Gastrocnemius medialis (tissue), 4 donors: Measurements from ENCODE around the gene PLCB3. TPM values are rescaled to one million over a fixed set of nuclear protein-coding genes. Genes with fewer than 3 reads are reported as not detected.

ENCODE experiments used
- ATAC-seq, 2 donors: fragments of 150-250 bp; one replicate each; pipeline ENCODE4 v1.9.1; 2016
- DNase-seq, 2 donors: peaks; one replicate each; pipeline ENCODE4 v3.0.0-alpha.2; 2019
- H3K27ac ChIP-seq, 4 donors: fragments of 200-600 bp; sonication (generic); 1 replicate in 1 of 4; 2 replicates in 3 of 4; pipeline ENCODE4 v1.5.1; 2016 to 2018; ENCODE audit warnings: mild to moderate bottlenecking in 2 of 4, moderate library complexity in 1 of 4
- H3K27me3 ChIP-seq, 3 donors: fragments of 200-600 bp; sonication (generic) in 2 of 3; 1 replicate in 1 of 3; 2 replicates in 2 of 3; pipeline versions ENCODE4 v1.5.1 to v1.6.0; 2016 to 2019; ENCODE audit warnings: mild to moderate bottlenecking in 1 of 3, moderate library complexity in 1 of 3
- H3K36me3 ChIP-seq, 2 donors: fragments of 200-600 bp; sonication (generic) in 1 of 2; one replicate each; pipeline ENCODE4 v1.5.1; 2017 to 2018
- H3K4me1 ChIP-seq, 2 donors: fragments of 200-600 bp; sonication (generic) in 1 of 2; one replicate each; pipeline ENCODE4 v1.5.1; 2016 to 2017; ENCODE audit warnings: mild to moderate bottlenecking in 2 of 2
- H3K4me3 ChIP-seq, 4 donors: fragments of 200-600 bp; sonication (generic) in 3 of 4; 1 replicate in 1 of 4; 2 replicates in 3 of 4; pipeline ENCODE4 v1.5.1; 2016 to 2019; ENCODE audit warnings: mild to moderate bottlenecking in 2 of 4
- H3K9me3 ChIP-seq, 3 donors: fragments of 200-600 bp; sonication (generic) in 2 of 3; 1 replicate in 1 of 3; 2 replicates in 2 of 3; pipeline ENCODE4 v1.5.1; 2016 to 2019
- POLR2A ChIP-seq, 2 donors: fragments of 450-650 bp; IDR thresholded peaks; one replicate each; pipeline ENCODE4 v1.6.1; 2017; ENCODE audit warnings: antibody characterized with exemption in 2 of 2, mild to moderate bottlenecking in 2 of 2, moderate library complexity in 2 of 2
- in situ Hi-C, 4 donors: fragments of 200-750 bp; cut with MboI; loops; one replicate each; pipeline versions ENCODE4 v1.15.0 to v1.8.0; 2017; ENCODE audit warnings: low sequenced_read_pairs in 4 of 4
- intact Hi-C: fragments of 100-400 bp; cut with DNase I; formaldehyde crosslinking; loops from one replicate; pipeline ENCODE4 v1.15.1; 2023; ENCODE audit warnings: low total_unique reads
- total RNA-seq, 4 donors: library from RNA; depleted of rRNA; stranded (reverse); fragments of >200 nt; gene quantifications; one replicate each; pipeline versions ENCODE4 v1.1.0 to v1.2.3, GENCODE V29; 2016
- TF ChIP-seq, protein P1 (sequence below), 5 experiments: fragments of 450-650 bp in 3 of 5; fragments of 200-600 bp in 2 of 5; sonication (generic) in 2 of 5; IDR thresholded peaks in 4 of 5; conservative IDR thresholded peaks in 1 of 5; 1 replicate in 4 of 5; 2 replicates in 1 of 5; pipeline ENCODE4 v1.5.1; 2016 to 2019; ENCODE audit warnings: antibody characterized with exemption in 5 of 5, mild to moderate bottlenecking in 3 of 5, moderate library complexity in 3 of 5

The PLCB3 gene
- total RNA-seq, 4 donors from 2014 or later: 4.7 to 9.7 (median 6.2) TPM

DNA sequence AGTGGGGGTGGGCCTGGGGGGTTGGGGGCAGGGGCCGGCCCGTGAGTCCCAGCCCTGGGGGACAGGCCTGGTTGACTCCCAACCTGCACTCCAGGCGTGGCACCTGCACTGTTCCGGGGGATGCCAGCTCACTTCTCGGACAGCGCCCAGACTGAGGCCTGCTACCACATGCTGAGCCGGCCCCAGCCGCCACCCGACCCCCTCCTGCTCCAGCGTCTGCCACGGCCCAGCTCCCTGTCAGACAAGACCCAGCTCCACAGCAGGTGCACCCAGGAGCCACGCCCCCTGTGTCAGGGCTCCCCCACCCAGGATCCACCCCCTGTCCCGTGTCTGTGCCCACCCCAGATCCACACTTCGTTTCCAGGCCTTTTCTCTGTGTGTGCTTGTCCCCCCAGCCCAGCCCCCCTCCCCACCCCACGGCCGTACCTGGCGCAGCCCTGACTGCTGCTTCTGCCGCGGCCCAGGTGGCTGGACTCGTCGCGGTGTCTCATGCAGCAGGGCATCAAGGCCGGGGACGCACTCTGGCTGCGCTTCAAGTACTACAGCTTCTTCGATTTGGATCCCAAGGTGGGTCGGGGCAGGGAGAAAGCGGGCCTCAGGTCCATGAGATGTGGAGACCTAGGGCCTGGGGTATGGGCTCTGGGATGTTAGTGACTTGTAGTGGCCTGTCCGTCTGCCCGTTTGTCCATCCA is 40.0 kb upstream of the PLCB3 start:
- ATAC-seq (no peak), DNase-seq (no peak)
- intact Hi-C loops (no loop called here), in situ Hi-C loops (no loop called here)
- peaks cover 0 to 15% of the 10 kb centered on the region in 2 donors for H3K36me3 ChIP-seq
- no peak overlapping the region for H3K27ac ChIP-seq
- H3K4me3 ChIP-seq: no peak overlapping the region
- H3K9me3 ChIP-seq: no peaks in the 10 kb centered on the region
- peaks cover 2 to 7% of the 10 kb centered on the region in 2 donors for H3K4me1 ChIP-seq
- TF ChIP-seq, protein P1, sequence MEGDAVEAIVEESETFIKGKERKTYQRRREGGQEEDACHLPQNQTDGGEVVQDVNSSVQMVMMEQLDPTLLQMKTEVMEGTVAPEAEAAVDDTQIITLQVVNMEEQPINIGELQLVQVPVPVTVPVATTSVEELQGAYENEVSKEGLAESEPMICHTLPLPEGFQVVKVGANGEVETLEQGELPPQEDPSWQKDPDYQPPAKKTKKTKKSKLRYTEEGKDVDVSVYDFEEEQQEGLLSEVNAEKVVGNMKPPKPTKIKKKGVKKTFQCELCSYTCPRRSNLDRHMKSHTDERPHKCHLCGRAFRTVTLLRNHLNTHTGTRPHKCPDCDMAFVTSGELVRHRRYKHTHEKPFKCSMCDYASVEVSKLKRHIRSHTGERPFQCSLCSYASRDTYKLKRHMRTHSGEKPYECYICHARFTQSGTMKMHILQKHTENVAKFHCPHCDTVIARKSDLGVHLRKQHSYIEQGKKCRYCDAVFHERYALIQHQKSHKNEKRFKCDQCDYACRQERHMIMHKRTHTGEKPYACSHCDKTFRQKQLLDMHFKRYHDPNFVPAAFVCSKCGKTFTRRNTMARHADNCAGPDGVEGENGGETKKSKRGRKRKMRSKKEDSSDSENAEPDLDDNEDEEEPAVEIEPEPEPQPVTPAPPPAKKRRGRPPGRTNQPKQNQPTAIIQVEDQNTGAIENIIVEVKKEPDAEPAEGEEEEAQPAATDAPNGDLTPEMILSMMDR (IDR thresholded peaks at IDR 0.05 in 4 of 5, conservative IDR thresholded peaks at IDR 0.05 in 1 of 5): no peak
- TF ChIP-seq POLR2A (IDR thresholded peaks at IDR 0.05): no peak
- H3K27me3 ChIP-seq: no peaks in the 10 kb centered on the region

DNA sequence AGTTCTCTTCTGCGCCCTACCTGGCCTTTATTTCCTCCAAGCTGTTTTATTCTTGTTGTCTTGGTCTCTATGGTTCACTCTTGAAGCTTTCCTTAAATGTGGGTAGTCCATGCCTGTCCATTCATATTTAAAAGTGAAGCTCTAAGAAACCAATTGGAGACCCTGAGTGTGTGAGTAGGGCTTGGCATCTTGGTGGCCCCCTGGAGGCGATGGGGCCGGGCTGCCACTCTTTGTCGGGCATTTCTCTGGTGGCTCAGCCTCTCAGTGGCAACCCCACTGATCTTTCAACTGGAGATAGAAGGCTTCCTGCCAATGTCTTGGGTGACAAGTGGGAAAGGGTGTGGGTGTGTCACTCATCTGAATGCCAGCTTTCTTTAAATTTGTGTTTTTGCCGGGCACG is 34.5 kb upstream of the PLCB3 start:
- Histone ChIP-seq H3K27ac (no peak overlapping the region), H3K27me3 (no peaks in the 10 kb centered on the region), H3K36me3 (peaks cover 0 to 12% of the 10 kb centered on the region in 2 donors), H3K9me3 (no peaks in the 10 kb centered on the region), H3K4me3 (no peak overlapping the region), H3K4me1 (peaks cover 0 to 6% of the 10 kb centered on the region in 2 donors)
- in situ Hi-C loops: no loop called here
- DNase-seq (no peak), ATAC-seq (no peak)
- intact Hi-C loops: no loop called here
- TF ChIP-seq POLR2A (IDR thresholded peaks at IDR 0.05): no peak
- TF ChIP-seq, protein P1 (IDR thresholded peaks at IDR 0.05 in 4 of 5, conservative IDR thresholded peaks at IDR 0.05 in 1 of 5): no peak

DNA sequence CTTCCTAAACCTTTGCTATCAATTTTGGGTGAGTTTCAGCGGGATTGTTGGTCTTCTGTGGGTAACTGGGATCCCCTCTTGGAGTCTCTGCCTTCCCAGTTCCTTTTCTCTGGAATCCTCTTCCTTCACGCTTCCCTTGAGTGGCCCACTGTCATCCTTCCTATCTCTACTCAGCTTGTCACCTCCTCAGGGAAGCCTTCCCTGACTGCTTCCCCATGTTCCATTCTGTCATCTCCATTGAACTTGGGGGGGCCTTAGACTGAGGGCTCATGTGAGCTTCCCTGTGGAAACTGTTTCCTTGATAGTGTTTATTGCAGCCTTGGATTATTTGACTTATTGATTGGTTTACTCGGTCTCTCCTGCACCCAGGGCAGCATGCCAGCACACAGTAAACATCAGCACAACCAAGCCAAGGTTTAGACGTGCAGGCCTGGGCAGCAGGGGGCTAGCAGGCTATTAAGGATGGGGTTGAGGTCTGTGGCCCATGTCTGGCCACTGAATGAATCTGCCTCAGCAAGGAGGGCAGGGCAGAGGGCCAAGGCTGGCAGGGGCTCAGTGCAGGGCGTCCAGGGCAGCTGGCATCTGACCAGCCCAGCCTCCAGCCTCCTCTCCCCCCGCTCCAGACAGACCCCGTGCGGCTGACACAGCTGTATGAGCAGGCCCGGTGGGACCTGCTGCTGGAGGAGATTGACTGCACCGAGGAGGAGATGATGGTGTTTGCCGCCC is 32.5 kb upstream of the PLCB3 start:
- no peaks in the 10 kb centered on the region for H3K9me3 ChIP-seq
- in situ Hi-C loops: no loop called here
- intact Hi-C loops: no loop called here
- TF ChIP-seq, protein P1 (IDR thresholded peaks at IDR 0.05 in 4 of 5, conservative IDR thresholded peaks at IDR 0.05 in 1 of 5): no peak
- TF ChIP-seq POLR2A (IDR thresholded peaks at IDR 0.05): no peak
- H3K4me3 ChIP-seq: no peak overlapping the region
- no peak for ATAC-seq
- H3K4me1 ChIP-seq: peaks cover 4 to 20% of the 10 kb centered on the region in 2 donors
- peaks cover 0 to 7% of the 10 kb centered on the region in 2 donors for H3K36me3 ChIP-seq
- H3K27me3 ChIP-seq: no peaks in the 10 kb centered on the region
- no peak for DNase-seq
- no peak overlapping the region for H3K27ac ChIP-seq

DNA sequence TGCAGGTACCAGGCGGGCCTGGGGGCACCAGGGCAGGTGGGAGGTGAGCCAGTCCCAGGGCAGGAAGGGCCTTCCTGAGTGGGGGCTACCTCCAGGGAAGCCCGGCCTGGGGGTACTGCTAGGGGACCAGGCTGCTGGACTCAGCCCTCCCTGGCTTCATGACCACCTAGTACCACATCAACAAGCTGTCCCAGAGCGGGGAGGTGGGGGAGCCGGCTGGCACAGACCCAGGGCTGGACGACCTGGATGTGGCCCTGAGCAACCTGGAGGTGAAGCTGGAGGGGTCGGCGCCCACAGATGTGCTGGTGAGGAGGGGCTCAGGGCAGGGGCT is 32.0 kb upstream of the PLCB3 start:
- Histone ChIP-seq H3K27ac (no peak overlapping the region), H3K4me1 (peaks cover 4 to 21% of the 10 kb centered on the region in 2 donors), H3K27me3 (no peaks in the 10 kb centered on the region), H3K36me3 (peaks cover 0 to 7% of the 10 kb centered on the region in 2 donors), H3K4me3 (no peak overlapping the region), H3K9me3 (no peaks in the 10 kb centered on the region)
- ATAC-seq: no peak
- in situ Hi-C loops: no loop called here
- intact Hi-C loops: no loop called here
- TF ChIP-seq POLR2A (IDR thresholded peaks at IDR 0.05): no peak
- TF ChIP-seq, protein P1 (IDR thresholded peaks at IDR 0.05 in 4 of 5, conservative IDR thresholded peaks at IDR 0.05 in 1 of 5): no peak
- no peak for DNase-seq
